Dermis blood vessel endothelial cell (primary cell): ENCODE data around the gene OTUB2. TPM values are rescaled to one million over a fixed set of nuclear protein-coding genes. Genes with fewer than 3 reads are reported as not detected.
A peak's percentile ranks its signal among the peaks of the same experiment; 100 is the strongest.

Experiments used
- DNase-seq: peaks from one replicate; pipeline ENCODE4 v3.0.0; 2010
- total RNA-seq: library from RNA; depleted of rRNA; stranded (reverse); fragments of >200 nt; gene quantifications from 2 replicates; pipeline ENCODE4 v1.2.3, GENCODE V29; 2014

Gene OTUB2
- total RNA-seq, 1 donor from 2014 or later: 0.68 TPM

DNA sequence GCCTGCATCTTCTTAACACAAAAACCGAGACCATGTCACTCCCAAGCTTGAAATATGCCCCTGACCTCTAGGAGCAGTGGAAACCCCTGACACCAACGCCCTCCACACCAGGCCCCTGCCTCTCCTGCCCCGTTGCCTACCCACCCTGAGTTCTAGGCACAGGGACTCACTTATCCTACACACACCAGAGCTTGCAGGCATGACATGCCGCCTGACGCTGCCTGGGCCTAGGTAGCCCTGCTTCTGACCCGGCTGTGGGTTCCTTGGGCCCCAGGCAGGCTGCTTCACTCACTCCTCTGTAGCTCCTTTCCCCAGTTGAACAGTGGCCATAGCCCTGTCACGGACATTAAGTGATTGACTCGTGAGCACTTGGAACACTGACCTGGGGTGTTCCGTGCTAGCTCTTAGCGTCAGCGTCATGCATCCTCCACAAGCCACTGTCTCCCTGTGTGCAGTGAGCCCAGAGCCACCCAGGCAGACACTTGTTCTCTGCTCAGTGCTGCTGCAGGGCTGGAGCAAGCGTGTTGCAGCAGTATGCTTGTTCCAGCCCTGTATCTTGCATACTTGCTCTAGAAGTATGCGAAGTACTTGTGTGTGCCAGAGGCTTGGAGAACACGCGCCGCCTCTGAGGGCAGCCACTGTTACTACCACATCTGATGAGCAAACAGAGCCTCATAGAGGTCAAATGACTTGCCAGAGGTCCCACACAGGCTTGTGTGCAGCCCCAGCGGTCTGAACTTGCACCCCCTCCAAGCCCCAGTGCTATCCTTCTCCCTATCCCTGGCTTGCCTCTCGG, 15.6 kb downstream of the OTUB2 start:
- no peak for DNase-seq

- DNase-seq: no peak
Measured at GRCh38 chr14:94042433-94043091, 16.4 kb downstream of the OTUB2 start.

- DNase-seq: no peak
Measured at GRCh38 chr14:94043111-94043755, 17.1 kb downstream of the OTUB2 start.

DNA sequence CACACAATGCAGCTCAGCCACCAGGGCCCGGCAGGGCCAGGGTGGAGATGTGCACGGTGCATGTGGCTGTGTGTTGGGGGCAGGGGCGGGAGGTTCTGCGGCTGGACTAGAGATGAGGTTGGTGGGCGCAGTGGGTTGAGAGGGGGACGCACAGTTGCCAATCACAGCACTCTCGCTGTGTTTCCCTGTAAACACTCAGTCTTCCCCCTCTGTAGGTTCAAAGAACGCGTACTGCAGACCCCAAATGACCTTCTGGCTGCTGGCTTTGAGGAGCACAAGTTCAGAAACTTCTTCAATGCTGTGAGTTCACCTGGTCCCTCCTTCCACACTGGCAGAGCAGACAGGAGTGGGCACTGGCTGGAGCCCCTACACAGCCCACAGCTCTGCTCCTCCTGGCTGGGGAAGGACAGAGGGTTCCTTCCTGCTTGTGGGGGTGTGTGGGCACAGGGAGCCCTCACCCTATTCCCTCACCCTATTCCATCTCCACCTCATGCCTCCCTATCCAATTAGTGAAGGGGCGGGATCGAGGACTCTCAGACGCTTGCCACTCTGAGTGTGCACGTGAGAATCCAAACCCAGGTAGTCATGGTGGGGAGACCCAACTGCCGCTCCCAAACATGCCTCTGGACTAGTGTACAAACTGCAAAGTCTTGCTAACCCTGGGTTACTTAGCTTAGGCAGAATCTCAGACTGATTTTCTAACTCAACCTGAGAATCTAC, 17.8 kb downstream of the OTUB2 start:
- DNase-seq: no peak

DNA sequence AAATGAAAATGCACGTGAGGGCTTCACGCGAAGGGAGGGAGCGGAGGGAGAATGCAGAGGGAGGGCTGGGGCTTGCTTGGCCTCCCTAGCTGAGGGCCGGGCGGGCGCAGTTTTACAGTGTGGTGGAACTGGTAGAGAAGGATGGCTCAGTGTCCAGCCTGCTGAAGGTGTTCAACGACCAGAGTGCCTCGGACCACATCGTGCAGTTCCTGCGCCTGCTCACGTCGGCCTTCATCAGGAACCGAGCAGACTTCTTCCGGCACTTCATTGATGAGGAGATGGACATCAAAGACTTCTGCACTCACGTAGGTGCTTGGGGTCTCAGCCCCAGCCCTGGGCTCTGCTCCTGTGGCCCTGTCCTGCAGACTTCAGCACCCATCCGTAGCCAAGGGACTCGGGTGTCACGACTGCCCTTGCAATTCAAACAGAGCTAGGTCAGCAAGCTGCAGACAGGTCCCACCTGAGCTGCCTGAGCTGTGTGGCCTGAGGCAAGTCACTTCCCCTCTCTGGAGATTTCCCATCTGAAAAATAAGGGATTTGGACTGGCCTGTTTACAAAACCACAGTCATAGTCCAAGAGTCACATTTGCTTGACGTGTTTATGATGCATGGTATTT, 18.4 kb downstream of the OTUB2 start:
- DNase-seq: no peak

- DNase-seq: no peak
Measured at GRCh38 chr14:94045101-94045500, 19.0 kb downstream of the OTUB2 start.

DNA sequence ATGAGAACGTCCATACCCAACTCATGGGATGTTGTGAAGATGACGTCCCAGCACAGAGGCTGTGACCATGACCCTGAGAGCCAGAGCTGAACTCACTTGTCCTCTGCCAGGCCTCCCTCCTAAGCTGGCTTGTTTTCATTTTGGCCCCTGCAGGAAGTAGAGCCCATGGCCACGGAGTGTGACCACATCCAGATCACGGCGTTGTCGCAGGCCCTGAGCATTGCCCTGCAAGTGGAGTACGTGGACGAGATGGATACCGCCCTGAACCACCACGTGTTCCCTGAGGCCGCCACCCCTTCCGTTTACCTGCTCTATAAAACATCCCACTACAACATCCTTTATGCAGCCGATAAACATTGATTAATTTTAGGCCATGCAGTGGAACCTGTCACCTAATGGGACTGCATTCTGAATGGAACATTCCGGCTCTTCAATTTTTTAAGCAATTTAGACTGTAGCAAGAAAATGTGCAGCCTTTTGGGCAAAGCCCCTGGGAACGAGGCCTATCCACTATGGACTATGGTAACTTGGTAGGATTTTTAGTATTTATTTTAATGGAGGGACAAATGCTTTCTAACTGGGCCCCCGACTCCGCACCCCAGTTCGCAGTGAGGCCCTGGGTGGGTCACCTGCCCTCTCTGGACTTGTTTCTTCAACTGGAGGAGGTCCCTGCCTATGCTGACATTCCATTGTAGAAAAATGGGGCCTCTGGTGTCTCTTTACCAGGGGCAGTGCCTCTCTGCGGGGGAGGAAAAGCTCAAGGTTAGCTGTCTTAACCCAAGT, 19.6 kb downstream of the OTUB2 start:
- no peak for DNase-seq

DNA sequence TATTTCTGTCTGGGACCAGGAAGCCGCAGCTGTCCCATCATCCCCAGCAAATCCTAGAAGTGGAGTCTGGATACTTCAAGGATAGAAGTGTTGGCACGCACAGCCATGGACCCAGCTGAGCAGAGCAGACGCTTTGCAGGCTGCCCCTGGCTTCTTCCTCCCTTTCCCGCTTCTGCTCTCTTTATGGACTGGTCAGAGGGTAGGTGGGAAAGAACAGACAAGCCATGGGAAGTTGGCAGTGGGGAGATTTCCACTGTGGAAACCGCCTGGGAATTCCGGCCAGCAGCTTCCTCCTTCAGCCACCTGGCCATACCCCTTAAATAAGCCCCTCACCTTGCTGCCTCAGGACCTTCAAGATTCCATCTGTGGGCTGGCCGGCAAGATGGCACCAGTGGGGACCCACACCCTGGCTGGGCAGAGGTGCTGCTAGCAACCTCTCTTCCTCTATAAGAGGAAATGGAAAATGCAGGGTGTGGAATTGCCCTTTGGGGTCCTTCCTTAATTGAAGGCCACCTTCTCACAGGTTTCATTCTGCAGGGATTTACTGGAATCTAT, 20.6 kb downstream of the OTUB2 start:
- DNase-seq: no peak

DNA sequence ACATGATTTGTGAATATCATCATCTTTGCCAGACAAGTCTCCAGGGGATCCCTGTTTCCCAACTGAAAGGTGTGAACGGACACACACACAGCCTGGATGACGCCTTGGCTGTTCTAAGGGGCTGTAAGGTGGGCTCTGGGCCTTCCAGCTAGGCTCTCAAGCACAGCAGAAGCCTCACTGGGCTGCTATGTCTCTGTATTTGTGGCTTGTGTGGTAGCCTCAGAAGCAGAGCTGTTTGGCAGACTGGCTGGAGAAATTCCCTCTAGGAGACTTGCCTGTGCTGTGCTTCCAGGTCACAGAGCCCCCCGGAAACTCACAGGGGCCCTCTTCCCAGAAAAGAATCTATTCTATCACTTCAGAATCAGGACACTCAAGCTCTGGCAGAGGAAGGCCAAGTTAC, 21.4 kb downstream of the OTUB2 start:
- DNase-seq: no peak

- DNase-seq: peak; percentile 40
Measured at GRCh38 chr14:94048691-94049624, 22.8 kb downstream of the OTUB2 start.

DNA sequence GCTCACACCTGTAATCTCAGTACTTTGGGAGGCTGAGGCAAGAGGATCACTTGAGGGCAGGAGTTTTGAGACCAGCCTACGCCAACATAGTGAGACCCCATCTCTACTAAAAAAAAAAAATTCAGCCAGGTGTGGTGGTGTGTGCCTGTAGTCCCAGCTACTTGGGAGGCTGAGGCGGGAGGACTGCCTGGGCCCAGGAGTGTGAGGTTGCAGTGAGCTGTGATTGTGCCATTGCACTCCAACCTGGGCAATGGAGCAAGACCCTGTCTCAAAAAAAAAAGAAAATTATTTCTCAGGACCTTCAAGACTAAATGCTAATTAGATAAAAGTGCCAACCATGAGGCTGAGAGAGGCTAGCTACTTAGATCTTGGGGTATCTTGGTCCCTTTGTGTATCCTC, 23.5 kb downstream of the OTUB2 start:
- no peak for DNase-seq

GRCh38 chr14:94050231-94050880, 24.2 kb downstream of the OTUB2 start:
- no peak for DNase-seq

GRCh38 chr14:94051115-94051514, 25.0 kb downstream of the OTUB2 start:
- peak; percentile 67 for DNase-seq

GRCh38 chr14:94051779-94052178, 25.6 kb downstream of the OTUB2 start:
- DNase-seq: no peak

DNA sequence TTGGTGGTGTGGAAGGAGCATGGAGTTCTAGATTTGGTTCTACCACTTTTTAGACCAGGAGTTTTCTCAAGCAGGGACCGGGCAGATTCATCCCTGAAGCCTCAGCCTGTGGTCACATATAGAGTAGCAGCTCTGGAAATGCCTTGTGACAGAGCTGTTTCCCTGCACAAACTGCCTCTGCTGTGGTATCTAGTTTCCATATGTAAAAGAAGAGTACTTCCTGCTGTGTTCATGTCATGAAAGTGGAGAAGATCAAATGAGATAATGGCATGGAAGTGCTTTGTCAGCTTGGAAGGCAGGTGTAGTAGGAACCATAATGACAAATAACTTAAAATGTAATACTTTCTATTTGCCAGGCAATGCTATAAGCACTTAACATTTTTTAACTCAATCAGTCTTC, 26.1 kb downstream of the OTUB2 start:
- no peak for DNase-seq

DNA sequence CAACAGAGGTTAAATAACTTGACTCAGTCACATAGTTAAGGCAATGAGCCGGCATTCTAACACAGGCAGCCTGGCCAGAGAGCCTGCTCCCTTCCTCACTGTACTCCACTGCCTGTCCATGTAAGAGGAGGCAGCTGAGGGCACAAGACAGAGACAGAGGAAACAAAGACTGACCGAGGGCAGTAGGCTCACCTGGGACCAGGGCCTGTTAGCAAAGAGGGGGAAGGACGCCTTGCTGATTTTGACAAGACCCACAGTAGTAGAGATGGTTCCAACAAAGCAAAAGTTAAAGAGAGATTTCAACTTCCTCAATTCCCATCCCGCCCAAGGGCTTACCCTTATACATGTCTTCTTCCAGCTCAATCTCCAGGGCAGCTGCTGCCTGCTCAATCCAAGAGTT, 26.5 kb downstream of the OTUB2 start:
- no peak for DNase-seq

DNA sequence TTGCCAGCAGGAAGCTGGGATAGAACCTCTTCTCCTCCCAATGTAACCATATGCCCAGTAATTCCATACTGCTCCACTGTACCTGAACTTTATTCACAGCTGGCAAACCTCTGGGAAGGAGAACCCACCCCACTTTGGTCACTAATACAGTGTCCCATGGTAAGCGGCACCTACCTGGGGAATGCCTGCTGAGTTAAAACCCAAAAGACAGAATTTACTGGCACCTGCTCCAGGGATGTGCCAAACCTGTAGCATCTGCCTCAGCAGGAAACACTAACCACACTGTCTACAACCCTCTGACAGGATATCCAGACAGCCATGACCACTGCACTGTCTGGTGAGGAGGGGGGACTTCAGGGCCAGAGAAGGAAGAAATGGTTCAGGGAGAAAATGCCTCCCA, 28.3 kb downstream of the OTUB2 start:
- DNase-seq: no peak

- DNase-seq: no peak
Measured at GRCh38 chr14:94054936-94055335, 28.8 kb downstream of the OTUB2 start.

- DNase-seq: no peak
Measured at GRCh38 chr14:94056579-94057308, 30.6 kb downstream of the OTUB2 start.
